ENCODE data around the gene TSC22D2.

DNA sequence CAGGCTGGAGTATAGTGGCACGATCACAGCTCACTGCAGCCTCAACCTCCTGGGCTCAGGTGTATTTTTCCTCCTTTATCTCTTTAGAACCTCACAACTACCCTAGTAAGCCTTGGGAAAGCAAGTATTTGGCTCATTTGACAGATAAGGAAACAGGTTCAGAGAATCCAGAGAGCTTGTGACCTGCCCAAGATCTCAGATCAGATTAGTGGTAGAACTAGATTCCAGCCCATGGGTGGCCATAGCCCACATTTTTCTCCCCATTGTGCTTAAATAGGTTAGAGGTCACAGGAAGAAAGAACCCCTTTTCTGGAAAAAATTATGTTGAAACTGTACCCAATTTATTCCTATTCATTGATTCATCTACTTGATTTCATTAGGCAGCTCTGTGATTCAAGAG is 64.3 kb downstream of the TSC22D2 start:
- no peak for TF ChIP-seq CTCF (IDR thresholded peaks at IDR 0.05)
- TF ChIP-seq POLR2A (IDR thresholded peaks at IDR 0.05): no peak
